ENCODE data around the gene PKP1.
"Not testable (repeated sequence)": the region's sequence is repeated elsewhere in the genome, so short reads cannot be mapped to it uniquely, and the experiment has no call there.

Gene PKP1, protein sequence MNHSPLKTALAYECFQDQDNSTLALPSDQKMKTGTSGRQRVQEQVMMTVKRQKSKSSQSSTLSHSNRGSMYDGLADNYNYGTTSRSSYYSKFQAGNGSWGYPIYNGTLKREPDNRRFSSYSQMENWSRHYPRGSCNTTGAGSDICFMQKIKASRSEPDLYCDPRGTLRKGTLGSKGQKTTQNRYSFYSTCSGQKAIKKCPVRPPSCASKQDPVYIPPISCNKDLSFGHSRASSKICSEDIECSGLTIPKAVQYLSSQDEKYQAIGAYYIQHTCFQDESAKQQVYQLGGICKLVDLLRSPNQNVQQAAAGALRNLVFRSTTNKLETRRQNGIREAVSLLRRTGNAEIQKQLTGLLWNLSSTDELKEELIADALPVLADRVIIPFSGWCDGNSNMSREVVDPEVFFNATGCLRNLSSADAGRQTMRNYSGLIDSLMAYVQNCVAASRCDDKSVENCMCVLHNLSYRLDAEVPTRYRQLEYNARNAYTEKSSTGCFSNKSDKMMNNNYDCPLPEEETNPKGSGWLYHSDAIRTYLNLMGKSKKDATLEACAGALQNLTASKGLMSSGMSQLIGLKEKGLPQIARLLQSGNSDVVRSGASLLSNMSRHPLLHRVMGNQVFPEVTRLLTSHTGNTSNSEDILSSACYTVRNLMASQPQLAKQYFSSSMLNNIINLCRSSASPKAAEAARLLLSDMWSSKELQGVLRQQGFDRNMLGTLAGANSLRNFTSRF

DNA sequence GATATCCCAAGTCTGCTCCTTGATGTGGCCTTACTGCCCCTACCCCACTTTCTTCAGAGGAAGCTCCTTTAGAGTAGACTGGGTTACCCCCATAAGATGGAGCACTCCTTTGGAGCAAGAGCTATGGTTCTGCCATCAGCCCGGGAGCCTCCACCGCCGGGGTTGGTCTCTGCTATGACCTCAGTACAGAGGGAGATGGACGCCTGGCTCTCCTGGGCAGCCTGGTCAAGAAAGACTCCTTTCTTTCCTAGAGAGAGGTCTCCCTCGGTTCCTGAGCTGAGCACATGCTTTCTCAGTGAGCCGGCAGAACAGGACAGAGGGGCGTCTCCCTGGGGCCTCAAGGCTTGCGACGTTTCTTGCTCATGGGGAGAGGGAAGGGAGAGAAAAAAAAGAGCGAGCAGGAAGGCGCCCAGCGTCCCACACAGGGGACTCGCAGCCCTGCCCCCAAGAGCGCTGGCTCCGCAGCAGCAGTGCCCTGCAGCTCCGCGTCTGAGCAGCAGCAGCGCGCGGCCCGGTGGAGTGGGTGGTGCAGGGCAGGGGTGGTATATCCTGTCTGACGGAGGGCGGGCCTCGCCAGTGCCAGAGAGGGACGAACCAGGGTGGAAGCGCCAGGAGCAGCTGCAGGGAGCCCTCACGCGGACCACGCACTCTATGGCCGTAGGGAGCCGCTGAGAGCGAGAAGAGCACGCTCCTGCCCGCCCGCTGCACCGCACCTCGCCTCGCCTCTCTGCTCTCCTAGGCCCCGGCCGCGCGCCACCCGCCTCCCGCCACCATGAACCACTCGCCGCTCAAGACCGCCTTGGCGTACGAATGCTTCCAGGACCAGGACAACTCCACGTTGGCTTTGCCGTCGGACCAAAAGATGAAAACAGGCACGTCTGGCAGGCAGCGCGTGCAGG lies at the start of gene PKP1:
Gene PKP1, plus strand, starts transcription at position 576 of the 899 bp plus-strand sequence. Its CDS starts 197 bp downstream, at position 773.
- DNase-seq = no peak

DNA sequence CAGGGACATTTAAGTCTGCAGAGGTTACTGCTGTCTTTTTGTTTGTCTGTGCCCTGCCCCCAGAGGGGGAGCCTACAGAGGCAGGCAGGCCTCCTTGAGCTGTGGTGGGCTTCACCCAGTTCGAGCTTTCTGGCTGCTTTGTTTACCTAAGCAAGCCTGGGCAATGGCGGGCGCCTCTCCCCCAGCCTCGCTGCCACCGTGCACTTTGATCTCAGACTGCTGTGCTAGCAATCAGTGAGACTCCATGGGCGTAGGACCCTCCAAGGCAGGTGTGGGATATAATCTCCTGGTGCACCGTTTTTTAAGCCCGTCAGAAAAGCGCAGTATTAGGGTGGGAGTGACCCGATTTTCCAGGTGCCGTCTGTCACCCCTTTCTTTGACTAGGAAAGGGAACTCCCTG lies 43.7 kb upstream of the PKP1 start:
- not testable (repeated sequence) for DNase-seq

DNA sequence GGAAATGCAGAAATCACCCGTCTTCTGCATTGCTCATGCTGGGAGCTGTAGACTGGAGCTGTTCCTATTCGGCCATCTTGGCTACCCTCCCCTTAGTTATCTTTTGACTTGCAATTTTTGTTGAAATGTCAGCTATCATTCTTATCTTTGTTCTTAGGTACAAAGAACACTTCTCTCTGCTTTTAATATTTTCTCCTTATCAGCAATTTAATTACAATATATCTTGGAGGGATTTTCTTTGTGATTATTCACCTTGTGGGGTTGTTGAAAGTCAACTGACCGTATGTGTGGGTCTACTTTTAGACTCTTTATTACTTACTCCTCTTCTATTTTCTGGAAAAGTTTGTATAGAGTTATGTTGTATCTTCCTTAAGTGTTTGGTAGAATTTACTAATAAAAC lies 43.1 kb upstream of the PKP1 start:
- no peak for DNase-seq

DNA sequence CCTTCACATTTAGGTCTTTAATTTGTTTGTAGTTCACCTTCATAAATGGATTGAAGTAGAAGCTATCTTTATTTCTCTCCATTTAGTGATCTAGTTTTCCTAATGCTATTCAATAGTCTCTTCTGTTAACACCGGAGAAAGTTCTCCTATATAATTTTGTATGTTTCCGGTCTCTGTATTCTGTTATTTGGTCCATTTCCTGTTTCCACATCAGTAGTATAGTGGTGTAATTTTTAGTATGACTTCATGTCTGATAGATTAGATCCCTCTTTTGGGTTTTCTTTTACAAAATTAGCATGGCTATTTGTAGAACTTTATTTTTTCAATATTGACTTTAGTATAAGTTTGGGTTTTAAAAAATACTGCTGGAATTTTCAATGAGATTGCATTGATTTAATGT lies 41.6 kb upstream of the PKP1 start:
- DNase-seq = no peak

DNA sequence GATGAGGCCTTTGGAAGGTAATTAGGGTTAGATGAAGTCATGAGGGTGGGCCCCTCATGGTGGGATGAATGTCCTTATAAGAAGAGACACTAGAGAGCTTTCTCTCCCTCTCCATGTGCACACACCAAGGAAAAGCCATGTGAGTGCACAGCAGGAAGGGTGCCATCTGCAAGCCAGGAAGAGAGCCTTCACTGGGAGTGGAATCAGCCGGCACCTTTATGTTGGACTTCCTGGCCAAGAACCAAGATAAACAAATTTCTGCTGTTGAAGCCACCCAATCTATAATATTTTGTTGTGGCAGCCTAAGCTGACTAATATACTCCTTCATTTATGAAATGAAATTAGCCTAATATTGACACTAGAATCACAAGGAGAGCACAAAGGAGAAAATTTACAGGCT lies 38.2 kb upstream of the PKP1 start:
- DNase-seq = no peak

DNA sequence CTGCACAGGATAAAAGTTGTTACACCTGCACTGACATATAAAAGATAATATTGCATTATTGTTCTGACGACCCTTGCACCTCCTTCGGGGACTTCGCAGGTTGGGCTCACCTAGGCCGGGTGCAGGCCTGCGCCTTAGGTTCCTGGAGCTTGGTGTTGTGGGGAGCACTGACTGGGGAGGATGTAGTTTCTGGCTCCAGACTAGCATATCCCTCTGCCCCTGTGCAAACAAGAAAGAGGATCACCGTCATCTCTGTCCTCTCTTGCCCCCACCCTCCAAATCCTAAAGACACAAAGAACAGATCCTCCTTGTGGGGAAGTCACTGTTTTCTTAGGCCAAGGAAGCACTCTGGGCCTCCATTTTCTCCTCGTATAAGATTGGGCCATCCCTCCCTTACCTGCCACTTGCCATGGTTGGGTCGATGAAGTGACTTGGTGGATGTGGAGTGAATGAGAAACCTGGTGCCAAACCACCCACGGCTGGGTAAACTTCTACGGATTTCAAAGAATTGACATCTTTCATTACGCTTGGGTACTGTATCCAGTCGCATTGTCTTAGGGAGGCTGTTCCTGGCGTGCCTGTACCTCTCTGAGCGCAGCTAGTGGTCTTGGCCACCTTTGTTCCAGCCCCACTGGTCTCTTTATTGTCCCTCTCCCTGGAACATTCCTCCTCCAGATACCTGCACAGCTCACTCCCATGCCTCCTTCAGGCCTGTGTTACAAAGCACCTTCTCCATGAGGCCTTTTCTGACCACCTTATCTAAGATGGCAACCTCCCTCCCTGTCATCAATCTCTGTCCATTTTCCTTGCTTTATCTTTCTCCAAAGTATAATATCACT lies 34.4 kb upstream of the PKP1 start:
- DNase-seq = no peak

DNA sequence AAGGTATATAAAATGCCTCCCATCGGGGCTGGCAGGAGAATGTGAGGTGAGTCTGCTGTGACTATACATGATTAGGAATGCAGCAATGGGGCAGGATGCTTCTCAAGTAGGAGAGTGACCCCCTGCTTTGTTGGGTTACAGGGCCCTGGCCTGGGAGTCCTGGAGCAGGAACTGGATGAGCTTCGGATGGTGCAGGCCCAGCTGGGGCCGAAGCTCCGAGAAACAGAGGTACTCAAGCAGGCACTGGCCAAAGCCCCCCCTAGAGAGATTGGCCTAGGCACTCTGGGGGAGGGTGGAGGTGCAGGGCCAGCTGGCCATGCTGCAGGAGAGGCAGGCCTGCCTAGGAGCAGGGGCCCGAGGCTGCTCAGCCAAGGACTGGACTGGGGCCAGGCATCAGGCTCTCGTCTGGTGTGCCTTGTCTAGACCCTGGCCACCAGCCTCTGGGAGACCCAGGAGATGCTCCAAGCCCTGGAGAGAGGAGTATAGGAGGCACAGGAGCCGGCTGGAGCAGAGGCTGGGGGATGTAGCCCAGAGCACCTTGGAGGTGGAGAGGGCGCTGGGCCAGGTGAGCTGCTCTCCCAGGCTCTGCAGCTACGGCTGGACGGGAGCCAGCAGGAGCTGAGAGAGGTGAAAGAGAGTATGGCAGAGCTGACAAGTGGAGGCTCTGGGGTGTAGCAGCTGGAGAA lies 32.8 kb upstream of the PKP1 start:
- DNase-seq = no peak

DNA sequence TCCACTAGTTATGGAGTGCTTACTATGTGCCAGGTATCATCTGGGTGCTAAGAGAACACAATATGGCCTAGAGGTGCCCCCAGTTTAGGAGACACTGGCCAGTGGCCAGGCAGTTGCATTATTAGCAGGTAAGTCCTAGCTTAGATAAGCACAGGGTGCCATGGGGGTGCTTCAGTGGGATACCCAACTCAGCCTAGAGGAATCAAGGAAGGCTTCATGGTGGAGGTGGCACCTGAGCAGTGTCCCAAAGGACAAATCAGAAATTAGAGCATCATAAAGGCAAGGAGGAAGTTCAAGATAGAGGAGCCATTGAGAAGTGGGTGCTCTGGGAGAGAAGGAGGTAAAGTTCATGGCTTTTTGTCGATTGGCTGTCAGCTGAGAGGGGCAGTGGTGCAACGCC lies 31.9 kb upstream of the PKP1 start:
- no peak for DNase-seq

DNA sequence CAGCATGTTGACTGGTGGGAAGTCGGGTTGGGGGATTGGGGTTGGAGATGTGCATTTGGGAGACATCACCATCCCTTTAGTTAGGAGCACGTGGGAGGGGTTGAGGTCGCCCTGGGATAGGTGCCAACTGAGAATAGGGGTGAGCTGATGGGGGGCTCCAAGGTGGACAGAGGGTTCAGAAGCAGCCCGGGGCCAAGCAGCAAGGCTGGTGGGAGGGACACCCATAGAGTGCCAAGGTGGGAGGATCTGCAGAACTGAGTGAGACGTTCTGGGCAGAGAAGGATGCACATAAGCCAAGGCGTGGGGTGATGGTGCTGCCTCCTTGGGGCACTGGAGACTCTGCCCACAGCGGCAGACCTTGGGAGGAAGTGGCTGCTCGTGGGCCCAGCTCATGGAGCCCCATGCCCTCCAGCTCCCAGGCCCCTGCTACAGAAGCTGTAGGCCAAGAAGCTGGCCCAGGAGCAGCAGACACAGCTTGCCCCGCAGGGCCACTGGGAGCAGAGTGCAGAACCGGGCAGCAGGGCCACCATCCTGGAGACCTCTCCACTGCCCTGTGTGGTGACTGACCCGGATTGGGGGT lies 31.4 kb upstream of the PKP1 start:
- no peak for DNase-seq

DNA sequence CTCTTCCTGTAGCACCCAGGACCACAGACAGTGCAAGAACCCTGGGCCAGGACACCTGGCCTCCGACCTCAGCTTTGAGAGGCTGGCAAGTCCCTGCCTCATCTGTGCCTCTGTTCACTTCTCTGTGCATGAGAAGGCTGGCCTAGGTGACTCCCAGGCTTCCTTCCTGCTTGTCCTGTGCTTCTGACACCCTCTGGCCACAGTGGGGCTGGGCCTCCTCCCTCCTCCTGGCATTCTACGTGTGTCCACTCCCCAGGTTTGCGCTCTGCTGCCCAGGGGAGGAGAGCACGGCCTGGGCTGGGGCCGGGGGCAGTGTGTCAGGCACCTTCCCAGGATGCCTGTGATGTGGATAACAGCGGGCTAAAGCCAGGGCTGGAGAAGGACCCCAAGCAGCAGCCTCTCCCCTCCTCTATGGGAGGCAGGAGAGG lies 30.3 kb upstream of the PKP1 start:
- DNase-seq = no peak

DNA sequence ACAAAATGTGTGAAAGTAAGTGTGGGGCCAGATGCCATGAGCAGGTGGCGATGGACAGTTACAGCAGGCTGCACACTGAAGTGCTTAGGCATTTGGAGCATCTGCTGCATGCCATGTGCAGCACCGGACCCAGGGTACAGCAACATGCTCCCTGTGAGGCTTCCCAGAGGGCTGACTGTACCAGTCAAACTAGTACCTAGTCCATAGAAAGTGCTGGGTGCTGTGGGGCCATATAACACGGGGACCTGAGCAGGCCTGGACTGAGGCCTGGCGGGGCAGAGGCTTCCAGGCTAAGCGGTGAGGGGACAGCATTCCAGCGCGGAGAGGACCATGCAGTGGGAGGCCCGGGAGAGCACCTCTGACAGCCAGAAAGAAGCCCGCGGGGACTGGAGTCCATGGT lies 29.9 kb upstream of the PKP1 start:
- DNase-seq = no peak

DNA sequence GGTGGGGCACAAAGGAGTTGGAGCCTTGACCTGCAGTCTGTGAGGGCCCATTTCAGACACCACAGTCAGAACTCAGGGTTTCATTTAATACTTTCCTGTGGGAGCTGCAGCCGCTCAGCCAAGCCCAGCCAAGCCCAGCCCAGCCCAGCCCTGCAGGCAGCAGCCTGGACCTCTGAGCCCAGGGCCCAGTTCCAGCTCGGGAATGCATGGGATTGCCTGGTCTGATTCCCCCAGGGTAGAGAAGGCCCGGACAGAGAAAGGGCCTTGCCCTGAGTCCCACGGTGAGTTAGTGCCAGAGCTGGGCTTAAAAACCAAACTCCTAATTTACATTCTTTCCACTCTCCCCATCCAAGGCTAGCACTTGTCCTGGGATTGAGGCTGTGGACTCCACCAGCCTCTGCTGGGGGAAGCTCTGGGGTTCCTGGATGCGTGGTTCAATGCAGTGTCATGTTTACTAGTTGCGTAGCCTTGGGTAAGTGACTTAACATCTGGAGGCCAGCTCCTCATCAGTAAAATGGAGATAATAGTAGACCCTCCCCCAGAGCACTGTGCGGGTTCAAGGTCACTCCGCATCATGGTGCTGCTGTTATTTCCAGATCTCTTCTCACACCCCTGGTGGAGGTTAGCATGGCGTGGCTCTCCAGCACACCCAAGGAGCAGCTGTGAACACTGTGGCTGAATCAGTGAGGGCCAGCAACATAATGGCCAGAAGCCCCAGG lies 29.2 kb upstream of the PKP1 start:
- DNase-seq = no peak

DNA sequence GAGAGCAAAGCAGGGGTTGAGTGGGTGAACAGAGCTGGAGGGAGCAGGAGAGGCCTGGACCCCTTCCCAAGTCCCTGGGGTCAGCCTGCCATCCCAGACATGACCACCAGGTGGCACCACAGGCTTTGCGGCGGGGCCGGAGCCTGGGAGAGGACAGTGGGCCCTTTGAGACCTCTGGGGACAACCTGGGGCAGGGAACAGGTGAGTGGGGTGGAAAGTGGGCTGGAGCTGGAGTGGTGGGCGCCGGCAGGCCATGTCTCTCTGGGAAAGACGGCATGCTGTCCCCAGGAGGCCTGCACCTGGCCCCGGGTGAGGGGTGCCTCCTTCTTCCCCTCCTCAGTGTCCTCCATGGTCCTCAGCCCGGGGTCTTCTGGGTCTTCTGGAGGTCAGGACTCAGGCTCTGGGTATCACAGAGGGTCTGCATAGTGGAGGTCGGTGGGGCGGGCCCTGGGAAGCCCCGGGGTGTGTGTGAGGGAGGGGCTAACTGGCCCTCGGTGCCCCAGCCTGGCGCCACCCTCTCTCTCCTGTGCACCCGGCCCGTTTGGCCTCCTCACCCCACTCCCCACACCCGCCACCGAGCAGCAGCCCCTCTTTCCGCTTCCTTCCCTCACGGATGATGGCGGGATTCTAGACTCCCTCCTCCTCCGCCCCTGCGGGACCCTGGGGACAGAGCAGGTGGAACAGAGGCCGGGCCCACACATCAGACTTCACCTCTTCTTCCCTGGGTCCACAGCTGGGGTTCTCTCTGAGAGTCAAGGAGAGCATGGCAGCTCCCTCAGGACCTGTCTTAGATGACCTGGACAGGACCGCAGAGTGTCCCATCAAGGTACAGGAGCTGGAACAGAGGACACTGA lies 28.5 kb upstream of the PKP1 start:
- no peak for DNase-seq

DNA sequence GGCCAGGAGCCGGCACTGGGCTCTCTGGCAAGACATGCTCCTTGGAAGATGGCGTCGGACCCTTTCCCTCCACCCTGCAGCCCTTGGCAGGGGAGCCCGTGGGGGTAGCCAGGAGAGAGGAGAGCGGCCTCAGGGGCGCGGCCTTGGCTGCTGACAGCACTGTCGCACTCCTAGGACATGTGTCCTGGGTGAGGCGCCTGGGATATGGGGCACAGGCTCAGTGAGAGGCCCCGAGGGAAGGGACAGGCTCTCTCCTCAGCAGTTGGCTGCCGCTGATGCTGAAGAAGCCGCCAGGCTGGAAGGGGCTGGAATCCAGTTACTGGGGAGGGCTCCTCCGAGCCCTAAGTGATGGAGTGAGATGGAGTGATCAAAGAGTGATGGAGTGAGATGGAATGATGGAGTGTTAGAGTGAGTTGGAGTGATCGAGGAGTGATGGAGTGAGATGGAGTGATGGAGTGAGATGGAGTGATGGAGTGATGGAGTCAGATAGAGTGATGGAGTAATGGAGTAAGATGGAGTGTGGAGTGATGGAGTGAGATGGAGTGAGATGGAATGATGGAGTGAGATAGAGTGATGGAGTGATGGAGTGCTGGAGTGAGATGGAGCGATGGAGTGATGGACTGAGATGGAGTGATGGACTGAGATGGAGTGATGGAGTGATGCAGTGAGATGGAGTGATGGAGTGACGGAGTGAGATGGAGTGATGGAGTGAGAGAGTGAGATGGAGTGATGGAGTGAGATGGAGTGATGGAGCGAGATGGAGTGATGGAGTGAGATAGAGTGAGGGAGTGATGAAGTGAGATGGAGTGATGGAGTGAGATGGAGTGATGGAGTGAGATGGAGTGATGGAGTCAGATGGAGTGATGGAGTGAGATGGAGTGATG lies 27.6 kb upstream of the PKP1 start:
- DNase-seq = no peak

DNA sequence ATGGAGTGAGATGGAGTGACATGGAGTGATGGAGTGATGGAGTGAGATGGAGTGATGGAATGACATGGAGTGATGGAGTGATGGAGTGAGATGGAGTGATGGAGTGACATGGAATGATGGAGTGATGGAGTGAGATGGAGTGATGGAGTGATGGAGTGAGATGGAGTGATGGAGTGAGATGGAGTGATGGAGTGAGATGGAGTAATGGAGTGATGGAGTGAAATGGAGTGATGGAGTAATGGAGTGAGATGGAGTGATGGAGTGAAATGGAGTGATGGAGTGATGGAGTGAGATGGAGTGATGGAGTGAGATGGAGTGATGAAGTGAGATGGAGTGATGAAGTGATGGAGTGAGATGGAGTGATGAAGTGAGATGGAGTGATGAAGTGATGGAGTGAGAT lies 25.2 kb upstream of the PKP1 start:
- DNase-seq = not testable (repeated sequence)

DNA sequence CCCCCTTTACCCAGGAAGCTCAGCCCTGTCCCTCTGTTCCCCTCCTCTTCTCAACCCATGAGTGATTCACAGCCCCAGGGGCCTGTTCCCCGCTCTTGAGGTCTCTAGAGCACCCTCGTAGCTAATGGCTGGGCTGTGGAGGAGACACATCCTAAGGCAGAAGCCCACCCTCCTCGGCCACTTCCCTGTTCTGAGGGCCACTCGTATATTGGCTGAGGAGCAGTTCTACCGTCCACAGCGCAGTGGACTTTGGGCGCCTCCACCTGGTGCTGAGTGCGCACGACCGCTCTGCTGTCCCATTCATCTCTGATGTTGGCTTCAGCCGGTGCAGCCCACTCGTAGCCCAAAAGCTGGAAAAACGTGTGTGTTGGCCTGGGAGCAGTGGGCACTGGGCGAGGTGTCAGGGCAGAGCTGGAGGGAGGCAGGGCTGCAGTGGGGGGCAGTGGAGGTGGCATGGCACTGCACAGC lies 24.5 kb upstream of the PKP1 start:
- no peak for DNase-seq

DNA sequence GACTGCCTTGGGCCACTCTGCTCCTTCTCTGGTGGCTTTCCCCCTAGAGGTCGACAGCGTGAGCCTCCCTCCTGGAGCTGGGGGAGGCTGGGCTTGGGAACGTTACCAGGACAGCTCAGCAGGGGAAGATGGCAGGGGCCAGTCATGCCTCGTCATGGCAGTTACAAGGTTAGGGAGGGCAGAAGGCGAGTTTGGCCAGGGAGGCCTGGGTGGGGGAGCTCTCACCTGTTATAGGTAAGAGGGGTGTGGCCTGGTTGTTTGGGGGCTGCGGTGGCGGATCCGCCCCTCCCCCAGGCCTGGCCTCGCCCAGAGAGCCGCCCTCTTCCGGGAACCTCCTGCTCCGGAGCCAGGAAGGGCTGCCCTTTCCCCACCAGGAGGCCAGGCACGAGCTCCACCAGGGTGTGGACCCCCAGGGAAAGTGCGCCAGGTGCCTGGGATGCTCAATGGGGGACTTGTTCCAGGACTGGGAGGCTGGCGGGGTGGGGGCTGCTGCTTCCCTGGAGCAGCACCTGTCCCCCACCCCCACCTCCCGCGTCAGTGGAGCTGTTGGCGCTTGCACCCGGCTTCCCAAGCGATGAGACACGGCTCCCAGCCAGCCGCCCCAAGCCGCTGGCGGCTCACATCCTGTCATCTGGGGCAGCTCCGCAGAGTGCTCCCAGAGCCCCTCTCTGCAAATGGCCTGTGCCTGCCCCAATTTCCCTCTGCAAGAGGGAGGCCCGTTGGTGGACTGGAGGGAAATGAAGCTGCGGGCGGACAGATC lies 23.6 kb upstream of the PKP1 start:
- DNase-seq = no peak

DNA sequence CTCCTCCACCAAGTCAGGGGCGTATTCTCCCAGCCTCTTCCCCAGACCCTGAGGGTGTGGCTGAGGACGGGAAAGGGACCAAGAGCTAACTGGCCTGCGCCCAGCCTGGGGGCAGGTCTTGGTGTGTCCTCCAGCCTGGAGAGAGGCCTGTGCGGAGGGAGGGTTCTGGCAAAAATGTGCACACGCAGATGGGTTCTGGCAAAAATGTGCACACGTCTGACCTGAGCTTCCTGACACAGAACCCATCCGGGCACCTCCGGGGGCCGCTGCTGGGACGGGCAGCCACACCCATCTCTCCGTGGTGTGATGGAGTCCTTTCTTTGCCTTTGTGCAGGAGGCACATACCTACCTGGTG lies 23.1 kb upstream of the PKP1 start:
- DNase-seq = no peak
